Measurements from ENCODE around the gene GANC. TPM values are rescaled to one million over a fixed set of nuclear protein-coding genes. Genes with fewer than 3 reads are reported as not detected.

The GANC gene
- total RNA-seq, 1 donor from 2014 or later: 14.2 TPM

DNA sequence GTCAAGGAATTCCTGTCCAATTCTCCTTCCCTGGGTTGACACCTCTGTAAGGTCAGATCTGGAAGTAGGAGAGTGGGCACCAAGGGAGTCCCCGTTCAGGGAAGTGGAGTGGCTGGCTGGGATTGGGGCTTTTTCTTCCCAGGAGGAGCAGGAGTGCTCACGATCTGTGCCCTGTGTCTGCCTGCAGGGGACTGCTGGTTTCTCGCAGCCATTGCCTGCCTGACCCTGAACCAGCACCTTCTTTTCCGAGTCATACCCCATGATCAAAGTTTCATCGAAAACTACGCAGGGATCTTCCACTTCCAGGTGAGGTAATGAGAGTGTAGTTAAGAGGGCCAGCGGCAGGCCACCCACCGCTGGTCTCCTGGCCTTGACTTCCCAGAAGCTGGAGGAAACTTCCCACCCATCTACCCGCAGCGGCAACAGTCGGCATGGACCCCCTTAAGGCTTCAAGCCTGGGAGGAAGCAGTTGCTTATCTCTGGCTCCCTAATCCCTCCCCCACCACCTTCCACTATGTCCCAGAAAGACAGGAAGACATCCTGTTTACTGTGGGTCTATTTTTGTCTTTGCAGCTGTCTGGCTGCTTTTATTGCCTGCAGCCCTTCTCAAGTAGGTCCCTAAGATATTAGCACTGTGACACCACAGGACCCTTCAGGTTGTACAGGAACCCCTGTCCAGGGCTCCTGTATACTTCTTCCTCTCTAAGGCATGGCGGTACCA is 113.1 kb downstream of the GANC start:
- H3K27me3 ChIP-seq (ENCODE audit: control insufficient read depth, insufficient read depth, low read length): no peaks in the 10 kb centered on the region
- DNase-seq (ENCODE audit: low read depth): no peak
- H3K36me3 ChIP-seq (ENCODE audit: control insufficient read depth, insufficient read depth, low read length): no peaks in the 10 kb centered on the region
- H3K4me3 ChIP-seq (ENCODE audit: low read depth, low read length): no peak overlapping the region
- no peak for TF ChIP-seq CTCF (IDR thresholded peaks at IDR 0.05; ENCODE audit: insufficient read depth, low read length, poor library complexity, severe bottlenecking)

DNA sequence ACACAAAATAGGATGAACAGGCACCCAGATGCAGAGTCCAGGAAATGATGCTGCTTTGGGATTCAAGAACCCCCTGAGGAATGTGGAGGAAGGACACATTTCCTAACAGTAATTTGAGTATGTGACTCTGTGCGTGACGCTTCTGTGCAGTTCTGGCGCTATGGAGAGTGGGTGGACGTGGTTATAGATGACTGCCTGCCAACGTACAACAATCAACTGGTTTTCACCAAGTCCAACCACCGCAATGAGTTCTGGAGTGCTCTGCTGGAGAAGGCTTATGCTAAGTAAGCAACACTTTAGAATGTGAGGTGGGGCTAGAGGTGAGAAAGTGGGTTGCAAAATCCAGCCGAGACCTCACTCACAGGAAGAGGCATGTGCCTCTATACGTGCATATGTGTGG is 114.6 kb downstream of the GANC start:
- H3K36me3 ChIP-seq (ENCODE audit: control insufficient read depth, insufficient read depth, low read length): no peaks in the 10 kb centered on the region
- no peaks in the 10 kb centered on the region for H3K27me3 ChIP-seq (ENCODE audit: control insufficient read depth, insufficient read depth, low read length)
- no peak overlapping the region for H3K4me3 ChIP-seq (ENCODE audit: low read depth, low read length)
- no peak for DNase-seq (ENCODE audit: low read depth)
- TF ChIP-seq CTCF (IDR thresholded peaks at IDR 0.05; ENCODE audit: insufficient read depth, low read length, poor library complexity, severe bottlenecking): no peak

- no peak for DNase-seq (ENCODE audit: low read depth)
- H3K27me3 ChIP-seq (ENCODE audit: control insufficient read depth, insufficient read depth, low read length): no peaks in the 10 kb centered on the region
- no peak overlapping the region for H3K4me3 ChIP-seq (ENCODE audit: low read depth, low read length)
- no peaks in the 10 kb centered on the region for H3K36me3 ChIP-seq (ENCODE audit: control insufficient read depth, insufficient read depth, low read length)
- no peak for TF ChIP-seq CTCF (IDR thresholded peaks at IDR 0.05; ENCODE audit: insufficient read depth, low read length, poor library complexity, severe bottlenecking)
Measured at GRCh38 chr15:42392309-42393024, 119.5 kb downstream of the GANC start.

DNA sequence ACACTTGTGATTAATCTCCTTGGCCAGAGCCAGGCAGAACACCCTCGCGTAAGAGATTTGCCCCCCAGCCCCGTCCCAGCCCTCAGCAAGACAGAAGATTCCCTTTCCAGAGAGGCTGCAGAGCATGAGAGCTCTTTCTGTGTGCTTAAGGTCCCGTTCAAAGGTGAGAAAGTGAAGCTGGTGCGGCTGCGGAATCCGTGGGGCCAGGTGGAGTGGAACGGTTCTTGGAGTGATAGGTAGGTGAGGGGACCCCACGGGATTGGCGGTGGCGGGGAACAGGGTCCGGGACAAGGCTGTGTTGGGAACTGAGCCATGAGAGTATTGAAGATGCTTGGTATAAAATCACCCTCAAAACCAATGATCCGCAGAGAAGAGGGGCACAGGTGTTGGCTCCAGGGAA is 121.1 kb downstream of the GANC start:
- DNase-seq (ENCODE audit: low read depth): no peak
- TF ChIP-seq CTCF (IDR thresholded peaks at IDR 0.05; ENCODE audit: insufficient read depth, low read length, poor library complexity, severe bottlenecking): no peak
- H3K27me3 ChIP-seq (ENCODE audit: control insufficient read depth, insufficient read depth, low read length): no peaks in the 10 kb centered on the region
- H3K4me3 ChIP-seq (ENCODE audit: low read depth, low read length): no peak overlapping the region
- no peaks in the 10 kb centered on the region for H3K36me3 ChIP-seq (ENCODE audit: control insufficient read depth, insufficient read depth, low read length)

DNA sequence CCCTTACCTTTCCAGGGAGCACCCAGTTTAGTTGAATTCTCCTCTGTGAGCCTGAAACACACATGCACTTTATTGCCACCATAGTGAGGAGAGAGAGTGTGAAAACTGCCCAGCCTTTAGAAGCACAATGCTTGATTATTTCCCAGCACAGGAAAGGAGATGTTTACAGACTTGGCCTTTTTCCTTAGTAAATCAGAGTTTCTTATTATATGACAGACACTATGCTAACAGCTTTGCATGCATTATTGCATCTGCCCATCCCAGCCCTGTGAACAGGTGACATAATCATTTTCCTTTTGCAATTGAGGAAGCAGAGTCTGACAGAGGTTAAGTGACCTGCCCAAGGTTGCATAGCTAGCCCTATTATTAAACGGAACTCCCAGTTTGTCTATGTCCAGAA is 122.8 kb downstream of the GANC start:
- no peaks in the 10 kb centered on the region for H3K27me3 ChIP-seq (ENCODE audit: control insufficient read depth, insufficient read depth, low read length)
- no peaks in the 10 kb centered on the region for H3K36me3 ChIP-seq (ENCODE audit: control insufficient read depth, insufficient read depth, low read length)
- TF ChIP-seq CTCF (IDR thresholded peaks at IDR 0.05; ENCODE audit: insufficient read depth, low read length, poor library complexity, severe bottlenecking): no peak
- no peak overlapping the region for H3K4me3 ChIP-seq (ENCODE audit: low read depth, low read length)
- no peak for DNase-seq (ENCODE audit: low read depth)

Data from kidney epithelial cell (primary cell).